ENCODE results near the gene ETV3. TPM values are rescaled to one million over a fixed set of nuclear protein-coding genes. Genes with fewer than 3 reads are reported as not detected.

The ETV3 gene
- total RNA-seq, 1 donor from 2014 or later, result 19.5 TPM

- TF ChIP-seq CTCF (IDR thresholded peaks at IDR 0.05) (no peak), EZH2 (IDR thresholded peaks at IDR 0.05) (no peak), EZH2phosphoT487 (IDR thresholded peaks at IDR 0.05) (no peak)
- H3K9me3 Mint-ChIP-seq, result no peaks in the 10 kb centered on the region
- H3K79me2 ChIP-seq (ENCODE audit: low read depth), result peaks cover 32% of the 10 kb centered on the region
- no peak overlapping the region for H3K27ac Mint-ChIP-seq
- H3K4me1 Mint-ChIP-seq, result peaks cover 15% of the 10 kb centered on the region
- DNase-seq (ENCODE audit: low spot score), result no peak
- peaks cover 9% of the 10 kb centered on the region for H3K4me1 ChIP-seq
- no peaks in the 10 kb centered on the region for H3K27me3 Mint-ChIP-seq (ENCODE audit: insufficient read depth, low read depth)
- peaks cover 2% of the 10 kb centered on the region for H3F3A ChIP-seq (ENCODE audit: low read depth)
- H3K27me3 ChIP-seq, result no peaks in the 10 kb centered on the region
- H3K4me3 ChIP-seq, result no peak overlapping the region
- H3K36me3 ChIP-seq, result no peaks in the 10 kb centered on the region
- peaks cover 22% of the 10 kb centered on the region for H4K20me1 ChIP-seq (ENCODE audit: low read depth)
- peaks cover 25% of the 10 kb centered on the region for H3K36me3 Mint-ChIP-seq
- H3K4me3 Mint-ChIP-seq, result no peak overlapping the region
- no peak overlapping the region for H3K27ac ChIP-seq
- H2AFZ ChIP-seq (replicated peaks), result no peak overlapping the region
- H3K9ac ChIP-seq, result no peak overlapping the region
- H3K4me2 ChIP-seq, result no peak overlapping the region
- H3K9me3 ChIP-seq (ENCODE audit: low read depth), result no peaks in the 10 kb centered on the region
Observed at GRCh38 chr1:157132616-157133167, 5.5 kb downstream of the ETV3 start.

- H3K9me3 Mint-ChIP-seq, result no peaks in the 10 kb centered on the region
- H3K4me1 Mint-ChIP-seq, result peaks cover 9% of the 10 kb centered on the region
- no peak overlapping the region for H3K27ac ChIP-seq
- no peaks in the 10 kb centered on the region for H3K27me3 ChIP-seq
- no peaks in the 10 kb centered on the region for H3K36me3 ChIP-seq
- no peaks in the 10 kb centered on the region for H3K9me3 ChIP-seq (ENCODE audit: low read depth)
- H3K27ac Mint-ChIP-seq, result no peak overlapping the region
- TF ChIP-seq CTCF (IDR thresholded peaks at IDR 0.05) (no peak), EZH2 (IDR thresholded peaks at IDR 0.05) (no peak), EZH2phosphoT487 (IDR thresholded peaks at IDR 0.05) (no peak)
- no peak overlapping the region for H3K4me3 ChIP-seq
- H3K4me3 Mint-ChIP-seq, result no peak overlapping the region
- H3K4me2 ChIP-seq, result no peak overlapping the region
- peaks cover 16% of the 10 kb centered on the region for H4K20me1 ChIP-seq (ENCODE audit: low read depth)
- no peaks in the 10 kb centered on the region for H3K27me3 Mint-ChIP-seq (ENCODE audit: insufficient read depth, low read depth)
- peaks cover 8% of the 10 kb centered on the region for H3K4me1 ChIP-seq
- no peak for DNase-seq (ENCODE audit: low spot score)
- H3F3A ChIP-seq (ENCODE audit: low read depth), result no peaks in the 10 kb centered on the region
- H3K79me2 ChIP-seq (ENCODE audit: low read depth), result peaks cover 26% of the 10 kb centered on the region
- no peak overlapping the region for H3K9ac ChIP-seq
- no peak overlapping the region for H2AFZ ChIP-seq (replicated peaks)
- H3K36me3 Mint-ChIP-seq, result peaks cover 25% of the 10 kb centered on the region
Observed at GRCh38 chr1:157132111-157132510, 6.1 kb downstream of the ETV3 start.

GRCh38 chr1:157131281-157131680 is 6.9 kb downstream of the ETV3 start:
- Histone ChIP-seq H2AFZ (replicated peaks) (no peak overlapping the region), H3K9me3 (ENCODE audit: low read depth) (no peaks in the 10 kb centered on the region), H3K27me3 (no peaks in the 10 kb centered on the region), H3K27ac (no peak overlapping the region), H3K79me2 (ENCODE audit: low read depth) (peaks cover 17% of the 10 kb centered on the region), H3F3A (ENCODE audit: low read depth) (no peaks in the 10 kb centered on the region), H3K9ac (no peak overlapping the region), H3K4me1 (no peaks in the 10 kb centered on the region), H3K4me2 (no peak overlapping the region), H3K4me3 (no peak overlapping the region), H4K20me1 (ENCODE audit: low read depth) (peaks cover 7% of the 10 kb centered on the region), H3K36me3 (no peaks in the 10 kb centered on the region)
- no peaks in the 10 kb centered on the region for H3K27me3 Mint-ChIP-seq (ENCODE audit: insufficient read depth, low read depth)
- DNase-seq (ENCODE audit: low spot score), result no peak
- H3K4me3 Mint-ChIP-seq, result no peak overlapping the region
- H3K9me3 Mint-ChIP-seq, result no peaks in the 10 kb centered on the region
- peaks cover 1% of the 10 kb centered on the region for H3K4me1 Mint-ChIP-seq
- no peak for TF ChIP-seq EZH2 (IDR thresholded peaks at IDR 0.05)
- TF ChIP-seq CTCF (IDR thresholded peaks at IDR 0.05), result no peak
- TF ChIP-seq EZH2phosphoT487 (IDR thresholded peaks at IDR 0.05), result no peak
- H3K27ac Mint-ChIP-seq, result no peak overlapping the region
- H3K36me3 Mint-ChIP-seq, result peaks cover 24% of the 10 kb centered on the region
